H1 (cell line): ENCODE measurements around the gene B4GALNT3.

Source experiments
- CEBPB ChIP-seq: IDR thresholded peaks from 2 replicates; pipeline ENCODE4 v1.6.1; 2012; ENCODE audit warnings: low read depth, low read length
- CTBP2 ChIP-seq: IDR thresholded peaks from 2 replicates; pipeline ENCODE4 v1.7.0; 2011; ENCODE audit warnings: borderline replicate concordance, mild to moderate bottlenecking, moderate library complexity, mixed read lengths, low read length; ENCODE audit not compliant: insufficient read depth, insufficient read length
- EZH2 ChIP-seq: fragments of 200-600 bp; sonication (generic); IDR thresholded peaks from 2 replicates; pipeline ENCODE4 v1.7.1; 2012; ENCODE audit warnings: low read depth, mild to moderate bottlenecking, moderate library complexity, low read length, inconsistent platforms; ENCODE audit not compliant: severe bottlenecking
- GABPA ChIP-seq: IDR thresholded peaks from 2 replicates; pipeline ENCODE4 v1.6.1; 2011; ENCODE audit warnings: mild to moderate bottlenecking, low read length, moderate library complexity, borderline replicate concordance; ENCODE audit not compliant: insufficient read depth
- RNF2 ChIP-seq: fragments of 200-900, 300-1000 bp; sonication (generic); IDR thresholded peaks from 2 replicates; pipeline ENCODE4 v1.7.1; 2016; ENCODE audit warnings: borderline replicate concordance, low read depth, mild to moderate bottlenecking, antibody characterized with exemption, low read length; ENCODE audit not compliant: poor library complexity, severe bottlenecking; ENCODE audit errors: missing control alignments
- TF ChIP-seq, protein P1 (sequence below), 3 experiments: IDR thresholded peaks; 1 replicate in 2 of 3; 2 replicates in 1 of 3; pipeline versions ENCODE4 v1.5.1 to v1.6.1; 2011; ENCODE audit warnings: low read length in 3 of 3, mild to moderate bottlenecking in 3 of 3, inconsistent platforms in 2 of 3, low read depth in 1 of 3, moderate library complexity in 1 of 3; ENCODE audit not compliant: insufficient read depth in 1 of 3; ENCODE audit errors: control extremely low read depth in 1 of 3

DNA sequence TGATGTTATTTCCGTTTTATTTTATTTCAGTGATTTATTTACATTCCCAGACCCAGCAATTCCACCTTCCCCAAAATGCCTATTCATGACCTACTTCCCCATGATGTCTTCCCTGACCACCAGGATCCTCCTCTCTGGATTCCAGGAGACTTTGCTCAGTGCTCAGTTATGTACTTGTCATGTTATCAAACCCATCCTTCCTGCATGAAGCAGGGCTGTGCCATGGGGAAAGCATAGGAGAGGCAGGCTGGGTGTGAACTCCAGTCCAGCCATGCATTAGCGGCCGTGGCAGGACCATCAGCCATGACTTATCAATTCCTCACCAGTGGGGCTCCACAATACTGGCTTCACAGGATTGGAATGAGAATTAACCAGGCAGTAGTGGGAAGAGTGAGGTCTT, 57.8 kb downstream of the B4GALNT3 start:
- TF ChIP-seq GABPA = no peak
- TF ChIP-seq RNF2 = no peak
- no peak for TF ChIP-seq CTBP2
- no peak for TF ChIP-seq CEBPB
- no peak for TF ChIP-seq EZH2
- TF ChIP-seq, protein P1, sequence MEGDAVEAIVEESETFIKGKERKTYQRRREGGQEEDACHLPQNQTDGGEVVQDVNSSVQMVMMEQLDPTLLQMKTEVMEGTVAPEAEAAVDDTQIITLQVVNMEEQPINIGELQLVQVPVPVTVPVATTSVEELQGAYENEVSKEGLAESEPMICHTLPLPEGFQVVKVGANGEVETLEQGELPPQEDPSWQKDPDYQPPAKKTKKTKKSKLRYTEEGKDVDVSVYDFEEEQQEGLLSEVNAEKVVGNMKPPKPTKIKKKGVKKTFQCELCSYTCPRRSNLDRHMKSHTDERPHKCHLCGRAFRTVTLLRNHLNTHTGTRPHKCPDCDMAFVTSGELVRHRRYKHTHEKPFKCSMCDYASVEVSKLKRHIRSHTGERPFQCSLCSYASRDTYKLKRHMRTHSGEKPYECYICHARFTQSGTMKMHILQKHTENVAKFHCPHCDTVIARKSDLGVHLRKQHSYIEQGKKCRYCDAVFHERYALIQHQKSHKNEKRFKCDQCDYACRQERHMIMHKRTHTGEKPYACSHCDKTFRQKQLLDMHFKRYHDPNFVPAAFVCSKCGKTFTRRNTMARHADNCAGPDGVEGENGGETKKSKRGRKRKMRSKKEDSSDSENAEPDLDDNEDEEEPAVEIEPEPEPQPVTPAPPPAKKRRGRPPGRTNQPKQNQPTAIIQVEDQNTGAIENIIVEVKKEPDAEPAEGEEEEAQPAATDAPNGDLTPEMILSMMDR (IDR thresholded peaks at IDR 0.05; ENCODE audit: control extremely low read depth in 1 of 3, insufficient read depth in 1 of 3, low read depth in 1 of 3, low read length in 3 of 3) = no peak
